CD14-positive monocyte (primary cell): Measurements from ENCODE around the gene MMP27. TPM values are rescaled to one million over a fixed set of nuclear protein-coding genes. Genes with fewer than 3 reads are reported as not detected.
"Not testable (repeated sequence)": the region's sequence is repeated elsewhere in the genome, so short reads cannot be mapped to it uniquely, and the experiment has no call there.

Source experiments
- DNase-seq, 3 donors: peaks; one replicate each; pipeline ENCODE4 v3.0.0-alpha.2; 2011 to 2022
- H2AFZ ChIP-seq: 2 replicates; pipeline ENCODE4 v1.6.0; 2012; ENCODE audit warnings: mild to moderate bottlenecking, low read depth, low read length, inconsistent platforms; ENCODE audit not compliant: insufficient read depth, poor library complexity, severe bottlenecking
- H3K27ac ChIP-seq, 2 donors: 1 replicate in 1 of 2; 2 replicates in 1 of 2; pipeline ENCODE4 v1.5.1; 2012 to 2013; ENCODE audit warnings: low read length in 2 of 2, control low read depth in 1 of 2, inconsistent platforms in 1 of 2, low read depth in 1 of 2, mild to moderate bottlenecking in 1 of 2
- H3K27me3 ChIP-seq, 2 donors: one replicate each; pipeline versions ENCODE4 v1.6.0 to v1.6.1; 2011 to 2013; ENCODE audit warnings: low read length in 2 of 2; ENCODE audit not compliant: control insufficient read depth in 2 of 2, insufficient read depth in 2 of 2
- H3K36me3 ChIP-seq, 2 donors: replicated peaks in 1 of 2; 1 replicate in 1 of 2; 2 replicates in 1 of 2; pipeline versions ENCODE4 v1.5.1 to v1.6.1; 2012 to 2013; ENCODE audit warnings: low read length in 2 of 2, control low read depth in 1 of 2, inconsistent platforms in 1 of 2, mild to moderate bottlenecking in 1 of 2; ENCODE audit not compliant: insufficient read depth in 2 of 2, control insufficient read depth in 1 of 2
- H3K4me1 ChIP-seq, 2 donors: 1 replicate in 1 of 2; 2 replicates in 1 of 2; pipeline versions ENCODE4 v1.5.1 to v1.6.1; 2012 to 2013; ENCODE audit warnings: low read length in 2 of 2, control low read depth in 1 of 2, inconsistent platforms in 1 of 2, mild to moderate bottlenecking in 1 of 2, moderate library complexity in 1 of 2; ENCODE audit not compliant: insufficient read depth in 2 of 2, control insufficient read depth in 1 of 2
- H3K4me2 ChIP-seq: replicated peaks from 2 replicates; pipeline ENCODE3; 2012; ENCODE audit warnings: low read length, moderate library complexity, mild to moderate bottlenecking; ENCODE audit not compliant: poor library complexity, severe bottlenecking; ENCODE audit errors: extremely low read depth
- H3K4me3 ChIP-seq, 3 experiments: fragments of 200-600 bp in 1 of 3; sonication (generic) in 1 of 3; replicated peaks in 1 of 3; 1 replicate in 2 of 3; 2 replicates in 1 of 3; pipeline ENCODE4 v1.5.1; 2011 to 2013; ENCODE audit warnings: low read length in 3 of 3, mild to moderate bottlenecking in 3 of 3, control low read depth in 2 of 3, low read depth in 2 of 3, inconsistent platforms in 1 of 3, moderate library complexity in 1 of 3
- H3K79me2 ChIP-seq: 2 replicates; pipeline ENCODE4 v1.6.0; 2012; ENCODE audit warnings: mild to moderate bottlenecking, control low read depth, inconsistent platforms, low read length, moderate library complexity; ENCODE audit not compliant: insufficient read depth
- H3K9ac ChIP-seq: 2 replicates; pipeline ENCODE4 v1.6.0; 2017; ENCODE audit warnings: low read length, mild to moderate bottlenecking; ENCODE audit not compliant: insufficient read depth, poor library complexity, severe bottlenecking
- H3K9me3 ChIP-seq, 2 donors: replicated peaks in 1 of 2; 1 replicate in 1 of 2; 2 replicates in 1 of 2; pipeline versions ENCODE4 v1.5.1 to v1.6.1; 2012 to 2013; ENCODE audit warnings: low read length in 2 of 2, control low read depth in 1 of 2; ENCODE audit not compliant: control insufficient read depth in 1 of 2, insufficient read depth in 1 of 2
- H4K20me1 ChIP-seq: 2 replicates; pipeline ENCODE4 v1.6.0; 2012; ENCODE audit warnings: mild to moderate bottlenecking, low read length, control low read depth, moderate library complexity; ENCODE audit not compliant: insufficient read depth
- H3K27ac Mint-ChIP-seq, 7 donors: one replicate each; pipeline ENCODE4 v1.8.0; 2020; ENCODE audit warnings: mild to moderate bottlenecking in 7 of 7, mixed read lengths in 7 of 7, moderate library complexity in 6 of 7, inconsistent platforms in 2 of 7
- H3K27me3 Mint-ChIP-seq, 3 donors: one replicate each; pipeline ENCODE4 v1.8.0; 2021 to 2022; ENCODE audit warnings: low read depth in 3 of 3, mild to moderate bottlenecking in 3 of 3, mixed read lengths in 3 of 3, moderate library complexity in 3 of 3, inconsistent platforms in 1 of 3
- H3K36me3 Mint-ChIP-seq, 2 donors: one replicate each; pipeline ENCODE4 v1.8.0; 2020; ENCODE audit warnings: mixed read lengths in 2 of 2, inconsistent platforms in 1 of 2, mild to moderate bottlenecking in 1 of 2
- H3K4me1 Mint-ChIP-seq: one replicate; pipeline ENCODE4 v1.8.0; 2020; ENCODE audit warnings: mild to moderate bottlenecking, mixed read lengths
- H3K4me3 Mint-ChIP-seq, 2 donors: one replicate each; pipeline ENCODE4 v1.8.0; 2020; ENCODE audit warnings: mild to moderate bottlenecking in 2 of 2, mixed read lengths in 2 of 2, moderate library complexity in 1 of 2
- H3K9me3 Mint-ChIP-seq, 7 donors: one replicate each; pipeline ENCODE4 v1.8.0; 2020 to 2022; ENCODE audit warnings: mixed read lengths in 7 of 7, mild to moderate bottlenecking in 6 of 7, moderate library complexity in 6 of 7, inconsistent platforms in 2 of 7
- CTCF ChIP-seq: fragments of 200-600 bp; IDR thresholded peaks from one replicate; pipeline ENCODE4 v1.8.0; 2022; ENCODE audit warnings: antibody characterized with exemption, mild to moderate bottlenecking
- WGBS: methylation state at CpG from one replicate; pipeline ENCODE4 v1.1.5; 2013; ENCODE audit warnings: missing lambda C conversion rate; ENCODE audit not compliant: insufficient coverage; 5-methylcytosine and 5-hydroxymethylcytosine counted together
- intact Hi-C, 2 donors: fragments of 100-400 bp; cut with micrococcal nuclease; formaldehyde crosslinking; loops; one replicate each; pipeline versions ENCODE4 v1.15.0 to v1.15.1; 2023
- polyA plus RNA-seq, 3 donors: library from polyadenylated mRNA; depleted of rRNA in 1 of 3; unstranded in 2 of 3; stranded (reverse) in 1 of 3; fragments of 300-500 nt in 2 of 3; fragments of >200 nt in 1 of 3; fragmentation: Illumina TruSeq in 2 of 3; gene quantifications; 1 replicate in 2 of 3; 2 replicates in 1 of 3; pipeline ENCODE4 v1.2.3, GENCODE V29; 2012 to 2021

MMP27 gene
- polyA plus RNA-seq, 3 donors, result not detected

GRCh38 chr11:102734650-102735049 is 29.1 kb upstream of the MMP27 start:
- Histone ChIP-seq H3K36me3 (no peaks in the 10 kb centered on the region), H3K9me3 (no peaks in the 10 kb centered on the region), H3K27ac (no peak overlapping the region), H3K4me2 (no peak overlapping the region), H3K9ac (no peak overlapping the region), H3K4me1 (no peaks in the 10 kb centered on the region), H3K79me2 (no peaks in the 10 kb centered on the region), H2AFZ (no peak overlapping the region), H3K4me3 (no peak overlapping the region), H4K20me1 (no peaks in the 10 kb centered on the region), H3K27me3 (peaks cover 15 to 27% of the 10 kb centered on the region in 2 donors)
- H3K4me1 Mint-ChIP-seq, result peaks cover 3% of the 10 kb centered on the region
- H3K4me3 Mint-ChIP-seq, result no peak overlapping the region
- intact Hi-C loops, result loop anchor here (5.0 to 10.0 kb wide), 2 partner anchors 203 to 210 kb away; no protein-coding TSS in a partner anchor
- no peaks in the 10 kb centered on the region for H3K9me3 Mint-ChIP-seq
- TF ChIP-seq CTCF, result no peak
- no peaks in the 10 kb centered on the region for H3K36me3 Mint-ChIP-seq
- no peak for DNase-seq
- no peak overlapping the region for H3K27ac Mint-ChIP-seq
- peaks cover 11 to 24% (median 23%) of the 10 kb centered on the region in 3 donors for H3K27me3 Mint-ChIP-seq

- no peaks in the 10 kb centered on the region for H3K9me3 ChIP-seq
- H3K79me2 ChIP-seq, result no peaks in the 10 kb centered on the region
- H2AFZ ChIP-seq, result no peak overlapping the region
- H3K4me3 Mint-ChIP-seq, result no peak overlapping the region
- H3K27ac ChIP-seq, result no peak overlapping the region
- no peak overlapping the region for H3K4me2 ChIP-seq
- H3K4me1 Mint-ChIP-seq, result peaks cover 9% of the 10 kb centered on the region
- H3K9me3 Mint-ChIP-seq, result no peaks in the 10 kb centered on the region
- WGBS, result 41% methylated on average over 3 of the region's 8 CpGs
- H3K4me3 ChIP-seq, result no peak overlapping the region
- DNase-seq, result peak; percentile 51 to 72 (median 58)
- no peaks in the 10 kb centered on the region for H3K36me3 ChIP-seq
- intact Hi-C loops, result loop anchor here (5.0 to 10.0 kb wide), 2 partner anchors 204 to 211 kb away; no protein-coding TSS in a partner anchor
- H3K27ac Mint-ChIP-seq, result no peak overlapping the region
- H3K9ac ChIP-seq, result no peak overlapping the region
- H3K36me3 Mint-ChIP-seq, result no peaks in the 10 kb centered on the region
- peaks cover 9 to 22% (median 15%) of the 10 kb centered on the region in 3 donors for H3K27me3 Mint-ChIP-seq
- peaks cover 14 to 27% of the 10 kb centered on the region in 2 donors for H3K27me3 ChIP-seq
- TF ChIP-seq CTCF, result peak; percentile 89
- H4K20me1 ChIP-seq, result no peaks in the 10 kb centered on the region
- H3K4me1 ChIP-seq, result peaks cover 4 to 8% of the 10 kb centered on the region in 2 donors
Observed at GRCh38 chr11:102733232-102733875, 27.8 kb upstream of the MMP27 start.

- H3K27ac ChIP-seq, H3K27ac Mint-ChIP-seq, H4K20me1 ChIP-seq, H3K4me2 ChIP-seq, H3K79me2 ChIP-seq, H3K4me3 ChIP-seq, H2AFZ ChIP-seq, H3K36me3 ChIP-seq, H3K9me3 Mint-ChIP-seq, H3K9ac ChIP-seq, H3K4me3 Mint-ChIP-seq, DNase-seq, H3K9me3 ChIP-seq, H3K36me3 Mint-ChIP-seq: not testable (repeated sequence)
- peaks cover 8 to 19% of the 10 kb centered on the region in 2 donors for H3K27me3 ChIP-seq
- H3K27me3 Mint-ChIP-seq, result peaks cover 4 to 10% (median 7%) of the 10 kb centered on the region in 3 donors
- 56% methylated on average over 8 of the region's 8 CpGs for WGBS
- peaks cover 25% of the 10 kb centered on the region for H3K4me1 Mint-ChIP-seq
- H3K4me1 ChIP-seq, result peaks cover 20 to 30% of the 10 kb centered on the region in 2 donors
- intact Hi-C loops, result loop anchor here (5.0 to 10.0 kb wide), 2 partner anchors 206 to 214 kb away; no protein-coding TSS in a partner anchor
Observed at GRCh38 chr11:102730944-102731343, 25.4 kb upstream of the MMP27 start.
